ENCODE measurements around the gene MFN2.

The MFN2 gene

GRCh38 chr1:12057382-12057781 is 77.1 kb downstream of the MFN2 start:
- peaks cover 0 to 22% of the 10 kb centered on the region in 2 donors for H3K27me3 ChIP-seq
- no peaks in the 10 kb centered on the region for H3K36me3 ChIP-seq
- no peak overlapping the region for H3K4me3 ChIP-seq
- H3K9me3 ChIP-seq = no peaks in the 10 kb centered on the region
- no peak for DNase-seq
- no peak for TF ChIP-seq CTCF (IDR thresholded peaks at IDR 0.05)
- no peak overlapping the region for H3K27ac ChIP-seq
- intact Hi-C loops (cut with DNase I; ENCODE audit: low total_unique reads) = no loop called here
- peaks cover 0 to 15% (median 6%) of the 10 kb centered on the region in 4 donors for H3K4me1 ChIP-seq

GRCh38 chr1:12057940-12058687 is 77.9 kb downstream of the MFN2 start:
- no peak for TF ChIP-seq CTCF (IDR thresholded peaks at IDR 0.05)
- H3K27me3 ChIP-seq = peaks cover 0 to 27% of the 10 kb centered on the region in 2 donors
- peaks cover 0 to 10% (median 4%) of the 10 kb centered on the region in 4 donors for H3K4me1 ChIP-seq
- intact Hi-C loops (cut with DNase I; ENCODE audit: low total_unique reads) = no loop called here
- DNase-seq = no peak
- no peak overlapping the region for H3K4me3 ChIP-seq
- H3K36me3 ChIP-seq = no peaks in the 10 kb centered on the region
- H3K9me3 ChIP-seq = no peaks in the 10 kb centered on the region
- no peak overlapping the region for H3K27ac ChIP-seq

GRCh38 chr1:12059226-12059625 is 79.0 kb downstream of the MFN2 start:
- no peak for DNase-seq
- no peak overlapping the region for H3K4me3 ChIP-seq
- H3K4me1 ChIP-seq = peaks cover 0 to 11% (median 8%) of the 10 kb centered on the region in 4 donors
- H3K27ac ChIP-seq = no peak overlapping the region
- intact Hi-C loops (cut with DNase I; ENCODE audit: low total_unique reads) = no loop called here
- no peaks in the 10 kb centered on the region for H3K9me3 ChIP-seq
- TF ChIP-seq CTCF (IDR thresholded peaks at IDR 0.05) = no peak
- H3K27me3 ChIP-seq = peaks cover 0 to 38% of the 10 kb centered on the region in 2 donors
- H3K36me3 ChIP-seq = no peaks in the 10 kb centered on the region

GRCh38 chr1:12059722-12060464 is 79.6 kb downstream of the MFN2 start:
- intact Hi-C loops (cut with DNase I; ENCODE audit: low total_unique reads) = no loop called here
- Histone ChIP-seq H3K4me1 (peaks cover 0 to 11% (median 8%) of the 10 kb centered on the region in 4 donors), H3K27ac (no peak overlapping the region), H3K4me3 (no peak overlapping the region), H3K36me3 (no peaks in the 10 kb centered on the region), H3K27me3 (peaks cover 0 to 45% of the 10 kb centered on the region in 2 donors), H3K9me3 (no peaks in the 10 kb centered on the region)
- no peak for DNase-seq
- TF ChIP-seq CTCF (IDR thresholded peaks at IDR 0.05) = no peak

- Histone ChIP-seq H3K36me3 (no peaks in the 10 kb centered on the region), H3K4me3 (no peak overlapping the region), H3K27ac (no peak overlapping the region), H3K27me3 (peaks cover 0 to 47% of the 10 kb centered on the region in 2 donors), H3K4me1 (peaks cover 0 to 11% (median 8%) of the 10 kb centered on the region in 4 donors), H3K9me3 (no peaks in the 10 kb centered on the region)
- no peak for DNase-seq
- TF ChIP-seq CTCF (IDR thresholded peaks at IDR 0.05) = no peak
- intact Hi-C loops (cut with DNase I; ENCODE audit: low total_unique reads) = no loop called here
Observed at GRCh38 chr1:12060500-12060899, 80.3 kb downstream of the MFN2 start.
